Measurements from ENCODE around the gene STPG4. TPM values are rescaled to one million over a fixed set of nuclear protein-coding genes. Genes with fewer than 3 reads are reported as not detected.
A peak's percentile ranks its signal among the peaks of the same experiment; 100 is the strongest.
"Not testable (repeated sequence)": the region's sequence is repeated elsewhere in the genome, so short reads cannot be mapped to it uniquely, and the experiment has no call there.

The STPG4 gene
- total RNA-seq, 1 experiment from 2014 or later, result not detected

- H3K4me2 ChIP-seq (ENCODE audit: low read depth, low read length, poor library complexity, severe bottlenecking), result no peak overlapping the region
- H3K36me3 ChIP-seq (ENCODE audit: insufficient read depth, low read length), result no peaks in the 10 kb centered on the region
Measured at GRCh38 chr2:47119001-47119400, 36.1 kb downstream of the STPG4 start.

GRCh38 chr2:47118581-47118980 lies 36.5 kb downstream of the STPG4 start:
- no peak overlapping the region for H2AFZ ChIP-seq (ENCODE audit: low read length)
- H3K9me2 ChIP-seq (replicated peaks; ENCODE audit: insufficient read depth, low read length), result no peaks in the 10 kb centered on the region
- peak; percentile 37 for DNase-seq
- no peak overlapping the region for H3K4me3 ChIP-seq (ENCODE audit: low read length)
- H3K79me2 ChIP-seq (ENCODE audit: low read length), result no peaks in the 10 kb centered on the region
- no peak overlapping the region for H3K27ac ChIP-seq (ENCODE audit: low read length)
- H3K4me2 ChIP-seq (ENCODE audit: low read depth, low read length, poor library complexity, severe bottlenecking), result no peak overlapping the region
- no peaks in the 10 kb centered on the region for H4K20me1 ChIP-seq (ENCODE audit: insufficient read depth, low read depth, low read length)
- H3K36me3 ChIP-seq (ENCODE audit: insufficient read depth, low read length), result no peaks in the 10 kb centered on the region
- no peaks in the 10 kb centered on the region for H3K27me3 ChIP-seq (ENCODE audit: low read length)
- no peaks in the 10 kb centered on the region for H3K4me1 ChIP-seq (ENCODE audit: low read length)
- H3K9me3 ChIP-seq (ENCODE audit: low read length), result no peaks in the 10 kb centered on the region
- no peak overlapping the region for H3K9ac ChIP-seq (ENCODE audit: low read length)

More at GRCh38 chr2:47119001-47119400, 36.1 kb downstream of the STPG4 start:
- Histone ChIP-seq H3K4me3 (ENCODE audit: low read length) (no peak overlapping the region), H3K4me1 (ENCODE audit: low read length) (no peaks in the 10 kb centered on the region), H4K20me1 (ENCODE audit: insufficient read depth, low read depth, low read length) (no peaks in the 10 kb centered on the region), H3K27ac (ENCODE audit: low read length) (no peak overlapping the region), H3K9me2 (replicated peaks; ENCODE audit: insufficient read depth, low read length) (no peaks in the 10 kb centered on the region), H3K79me2 (ENCODE audit: low read length) (no peaks in the 10 kb centered on the region), H3K9ac (ENCODE audit: low read length) (no peak overlapping the region), H2AFZ (ENCODE audit: low read length) (no peak overlapping the region), H3K9me3 (ENCODE audit: low read length) (no peaks in the 10 kb centered on the region), H3K27me3 (ENCODE audit: low read length) (no peaks in the 10 kb centered on the region)
- DNase-seq, result peak; percentile 37

GRCh38 chr2:47112665-47113435 lies 42.3 kb downstream of the STPG4 start:
- Histone ChIP-seq H4K20me1 (ENCODE audit: insufficient read depth, low read depth, low read length) (no peaks in the 10 kb centered on the region), H3K27me3 (ENCODE audit: low read length) (no peaks in the 10 kb centered on the region), H3K9ac (ENCODE audit: low read length) (no peak overlapping the region), H3K9me2 (replicated peaks; ENCODE audit: insufficient read depth, low read length) (no peaks in the 10 kb centered on the region), H3K4me2 (ENCODE audit: low read depth, low read length, poor library complexity, severe bottlenecking) (no peak overlapping the region), H3K4me1 (ENCODE audit: low read length) (no peaks in the 10 kb centered on the region), H3K9me3 (ENCODE audit: low read length) (no peaks in the 10 kb centered on the region), H2AFZ (ENCODE audit: low read length) (no peak overlapping the region), H3K36me3 (ENCODE audit: insufficient read depth, low read length) (no peaks in the 10 kb centered on the region), H3K79me2 (ENCODE audit: low read length) (no peaks in the 10 kb centered on the region), H3K4me3 (ENCODE audit: low read length) (no peak overlapping the region), H3K27ac (ENCODE audit: low read length) (no peak overlapping the region)
- DNase-seq, result no peak

- Histone ChIP-seq H3K27me3 (ENCODE audit: low read length) (no peaks in the 10 kb centered on the region), H3K4me2 (ENCODE audit: low read depth, low read length, poor library complexity, severe bottlenecking) (no peak overlapping the region), H3K36me3 (ENCODE audit: insufficient read depth, low read length) (no peaks in the 10 kb centered on the region), H2AFZ (ENCODE audit: low read length) (no peak overlapping the region), H4K20me1 (ENCODE audit: insufficient read depth, low read depth, low read length) (no peaks in the 10 kb centered on the region), H3K9me3 (ENCODE audit: low read length) (no peaks in the 10 kb centered on the region), H3K9ac (ENCODE audit: low read length) (no peak overlapping the region), H3K4me1 (ENCODE audit: low read length) (no peaks in the 10 kb centered on the region), H3K9me2 (replicated peaks; ENCODE audit: insufficient read depth, low read length) (no peaks in the 10 kb centered on the region), H3K27ac (ENCODE audit: low read length) (no peak overlapping the region), H3K4me3 (ENCODE audit: low read length) (no peak overlapping the region), H3K79me2 (ENCODE audit: low read length) (no peaks in the 10 kb centered on the region)
- DNase-seq, result no peak
Measured at GRCh38 chr2:47109680-47110079, 45.4 kb downstream of the STPG4 start.

- H3K4me2 ChIP-seq (ENCODE audit: low read depth, low read length, poor library complexity, severe bottlenecking), result no peak overlapping the region
- H4K20me1 ChIP-seq (ENCODE audit: insufficient read depth, low read depth, low read length), result no peaks in the 10 kb centered on the region
- H3K9me3 ChIP-seq (ENCODE audit: low read length), result no peaks in the 10 kb centered on the region
- H3K36me3 ChIP-seq (ENCODE audit: insufficient read depth, low read length), result no peaks in the 10 kb centered on the region
- H3K9ac ChIP-seq (ENCODE audit: low read length), result no peak overlapping the region
- no peak for DNase-seq
- H3K27me3 ChIP-seq (ENCODE audit: low read length), result no peaks in the 10 kb centered on the region
- H3K27ac ChIP-seq (ENCODE audit: low read length), result no peak overlapping the region
- no peaks in the 10 kb centered on the region for H3K79me2 ChIP-seq (ENCODE audit: low read length)
- no peak overlapping the region for H3K4me3 ChIP-seq (ENCODE audit: low read length)
- H3K4me1 ChIP-seq (ENCODE audit: low read length), result no peaks in the 10 kb centered on the region
- H3K9me2 ChIP-seq (replicated peaks; ENCODE audit: insufficient read depth, low read length), result no peaks in the 10 kb centered on the region
- no peak overlapping the region for H2AFZ ChIP-seq (ENCODE audit: low read length)
Measured at GRCh38 chr2:47109007-47109375, 46.1 kb downstream of the STPG4 start.

- not testable (repeated sequence) for H3K9ac ChIP-seq (ENCODE audit: low read length); H4K20me1 ChIP-seq (ENCODE audit: insufficient read depth, low read depth, low read length); H3K9me3 ChIP-seq (ENCODE audit: low read length); H3K36me3 ChIP-seq (ENCODE audit: insufficient read depth, low read length); H2AFZ ChIP-seq (ENCODE audit: low read length); H3K4me3 ChIP-seq (ENCODE audit: low read length); H3K27me3 ChIP-seq (ENCODE audit: low read length); H3K9me2 ChIP-seq (replicated peaks; ENCODE audit: insufficient read depth, low read length); H3K4me1 ChIP-seq (ENCODE audit: low read length); H3K79me2 ChIP-seq (ENCODE audit: low read length); H3K4me2 ChIP-seq (ENCODE audit: low read depth, low read length, poor library complexity, severe bottlenecking); H3K27ac ChIP-seq (ENCODE audit: low read length); DNase-seq
Measured at GRCh38 chr2:47108267-47109006, 46.7 kb downstream of the STPG4 start.

GRCh38 chr2:47107201-47107600 lies 47.9 kb downstream of the STPG4 start:
- not testable (repeated sequence) for H3K9ac ChIP-seq (ENCODE audit: low read length); H3K36me3 ChIP-seq (ENCODE audit: insufficient read depth, low read length); H3K9me3 ChIP-seq (ENCODE audit: low read length); DNase-seq; H2AFZ ChIP-seq (ENCODE audit: low read length); H3K9me2 ChIP-seq (replicated peaks; ENCODE audit: insufficient read depth, low read length); H3K4me1 ChIP-seq (ENCODE audit: low read length); H3K4me2 ChIP-seq (ENCODE audit: low read depth, low read length, poor library complexity, severe bottlenecking); H4K20me1 ChIP-seq (ENCODE audit: insufficient read depth, low read depth, low read length); H3K79me2 ChIP-seq (ENCODE audit: low read length); H3K4me3 ChIP-seq (ENCODE audit: low read length); H3K27me3 ChIP-seq (ENCODE audit: low read length); H3K27ac ChIP-seq (ENCODE audit: low read length)

GRCh38 chr2:47106231-47106630 lies 48.9 kb downstream of the STPG4 start:
- not testable (repeated sequence) for H3K27ac ChIP-seq (ENCODE audit: low read length); H3K9me2 ChIP-seq (replicated peaks; ENCODE audit: insufficient read depth, low read length); H3K27me3 ChIP-seq (ENCODE audit: low read length); H3K9me3 ChIP-seq (ENCODE audit: low read length); H3K4me3 ChIP-seq (ENCODE audit: low read length); H3K4me1 ChIP-seq (ENCODE audit: low read length); H4K20me1 ChIP-seq (ENCODE audit: insufficient read depth, low read depth, low read length); DNase-seq; H3K9ac ChIP-seq (ENCODE audit: low read length); H3K36me3 ChIP-seq (ENCODE audit: insufficient read depth, low read length); H3K4me2 ChIP-seq (ENCODE audit: low read depth, low read length, poor library complexity, severe bottlenecking); H3K79me2 ChIP-seq (ENCODE audit: low read length); H2AFZ ChIP-seq (ENCODE audit: low read length)
